GM15510 (cell line): Measurements from ENCODE around the gene SMG9.

Source experiments
- POLR2A ChIP-seq: IDR thresholded peaks from 3 replicates; pipeline ENCODE4 v1.6.1; 2011; ENCODE audit warnings: borderline replicate concordance; ENCODE audit not compliant: insufficient read length; ENCODE audit errors: extremely low read depth

SMG9 gene

DNA sequence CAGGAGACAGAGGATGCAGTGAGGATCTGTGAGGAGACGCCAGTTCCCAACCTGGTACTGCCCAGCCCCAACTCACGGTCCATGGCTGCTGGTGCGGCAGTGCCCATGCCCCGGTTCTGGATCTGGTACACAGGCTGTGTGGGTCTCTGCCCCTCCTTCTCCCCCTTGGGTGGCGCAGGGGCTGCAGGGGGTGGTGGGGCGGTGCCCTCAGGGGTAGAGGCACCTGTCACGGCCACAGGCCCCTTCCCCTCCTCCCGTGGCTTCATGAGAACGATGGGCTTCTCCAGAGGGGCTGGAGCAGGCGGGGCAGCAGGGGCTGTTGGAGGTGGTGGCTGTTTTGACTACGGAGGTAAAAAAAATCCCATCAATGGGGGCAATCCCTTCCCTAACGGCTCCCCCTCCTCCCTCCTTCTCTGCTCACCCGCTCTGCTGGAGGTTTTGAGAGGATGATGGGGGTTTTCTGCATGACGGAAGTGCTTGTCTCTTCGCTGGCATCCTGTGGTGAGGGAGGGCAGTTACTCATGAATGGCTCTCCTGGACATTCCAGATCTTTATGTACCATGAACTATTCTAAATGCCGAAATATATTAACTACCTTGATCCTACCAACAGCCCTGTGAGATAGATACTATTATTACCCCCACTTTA is 7.1 kb downstream of the SMG9 start:
- no peak for TF ChIP-seq POLR2A

DNA sequence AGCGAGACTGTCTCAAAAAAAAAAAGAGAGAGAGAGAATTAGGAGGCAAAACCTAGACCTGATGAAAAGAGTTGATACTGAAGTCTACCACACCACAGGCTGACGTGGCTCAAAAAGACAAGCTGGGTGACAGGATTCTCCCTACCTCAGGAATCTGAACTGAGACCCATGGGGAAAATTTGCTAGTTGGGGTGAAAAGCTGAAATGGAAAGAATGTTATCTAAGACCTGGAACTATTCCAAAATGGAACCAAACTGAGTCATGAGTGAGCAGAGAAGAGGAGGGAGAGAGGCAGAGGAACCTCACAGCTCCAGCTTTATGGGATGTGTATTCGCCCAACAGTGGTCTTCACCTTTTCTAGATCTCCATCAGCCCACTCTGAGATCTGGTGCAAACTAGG is 11.7 kb downstream of the SMG9 start:
- TF ChIP-seq POLR2A: no peak

DNA sequence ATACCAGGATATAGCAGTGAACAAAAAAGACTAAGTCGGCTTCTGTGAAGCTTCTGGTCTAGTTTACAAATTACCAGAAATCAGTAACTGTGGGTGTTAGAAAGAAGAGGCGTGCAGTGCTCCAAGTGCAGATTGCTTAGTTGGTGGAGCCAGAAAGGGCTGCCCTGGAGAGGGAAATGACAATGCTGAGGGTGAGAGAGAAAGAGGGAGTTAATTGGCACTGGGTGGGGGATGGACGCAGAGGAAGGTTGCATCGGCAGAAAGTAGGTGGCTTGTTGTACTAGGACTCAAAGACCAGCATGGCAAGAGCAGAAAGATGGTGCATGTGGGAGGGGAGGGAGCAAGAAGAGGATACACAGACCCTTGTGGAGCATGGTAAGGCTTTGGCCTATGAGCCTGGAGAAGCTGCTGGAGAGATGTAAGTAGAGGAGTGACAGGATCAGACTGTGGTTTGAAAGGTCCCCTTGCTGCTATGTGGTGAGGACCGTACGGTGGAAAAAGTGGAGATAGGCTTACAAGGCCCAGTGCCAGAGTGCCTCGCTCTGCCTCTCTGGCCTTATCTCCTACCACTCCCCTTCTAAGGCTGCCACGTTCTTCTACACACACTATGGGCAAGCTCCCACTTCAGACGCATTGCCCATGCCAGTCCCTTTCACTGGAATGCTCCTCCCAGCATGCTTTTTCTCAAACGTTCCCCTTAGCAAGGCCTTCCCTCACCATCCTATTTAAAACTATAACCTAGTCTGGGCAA is 13.5 kb downstream of the SMG9 start:
- no peak for TF ChIP-seq POLR2A

DNA sequence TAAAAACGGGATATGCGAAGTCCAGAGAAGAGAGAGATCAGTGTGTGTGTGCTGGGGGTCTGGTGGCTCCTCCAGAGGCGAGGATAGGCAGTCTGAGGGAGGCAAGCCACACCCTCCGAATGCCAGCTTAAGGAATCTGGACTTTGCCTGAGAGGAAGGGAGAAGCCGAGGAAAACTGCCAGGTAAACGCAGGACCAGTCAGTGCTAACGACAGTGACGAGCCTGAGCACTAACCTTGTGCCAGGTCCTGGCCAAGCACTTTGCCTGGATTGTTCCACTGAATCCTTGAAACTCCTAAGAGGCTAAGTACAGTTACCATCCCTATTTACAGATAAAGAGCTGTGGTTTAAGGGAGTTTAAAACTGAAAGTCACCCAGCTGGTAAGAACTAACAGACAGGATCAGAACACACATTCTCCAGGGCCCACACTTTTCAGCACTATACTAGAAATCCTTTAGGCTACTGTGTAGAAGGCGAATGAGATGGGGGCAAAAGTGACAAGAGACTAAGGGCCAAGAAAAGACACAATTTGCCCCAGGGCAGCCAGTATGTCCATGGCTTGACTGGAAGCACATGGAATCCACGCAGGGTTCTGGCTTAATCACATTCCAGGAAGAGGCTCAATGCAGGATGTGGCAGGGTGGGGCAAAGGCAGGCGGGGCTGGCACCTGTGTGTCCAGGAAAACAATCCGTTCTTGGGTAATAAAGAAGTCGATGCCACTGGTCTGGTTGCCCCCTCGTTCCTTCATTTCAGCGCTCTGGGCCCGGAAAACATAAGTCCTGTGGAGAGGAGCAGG is 15.1 kb downstream of the SMG9 start:
- TF ChIP-seq POLR2A: no peak

DNA sequence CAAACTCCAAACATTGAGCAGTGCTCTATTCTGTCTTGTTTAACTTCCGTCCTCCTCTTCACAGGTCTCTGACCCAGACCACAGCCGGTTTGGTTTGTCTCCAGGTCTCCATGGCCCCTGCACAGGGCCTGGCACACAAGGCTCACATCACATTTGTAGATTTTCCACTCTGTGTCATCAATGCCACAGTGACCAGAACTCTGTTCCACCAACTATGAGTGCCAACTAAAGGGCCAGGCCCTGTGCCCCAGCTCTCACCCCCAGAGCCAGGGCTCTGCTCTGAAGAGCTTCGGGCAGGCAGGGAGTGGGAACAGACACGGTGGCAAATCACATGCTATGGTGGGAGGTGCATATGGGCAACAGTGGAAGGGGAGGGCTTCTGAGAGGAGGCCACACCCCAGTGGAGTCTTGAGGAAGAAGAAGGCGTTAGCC is 16.0 kb downstream of the SMG9 start:
- TF ChIP-seq POLR2A: no peak

DNA sequence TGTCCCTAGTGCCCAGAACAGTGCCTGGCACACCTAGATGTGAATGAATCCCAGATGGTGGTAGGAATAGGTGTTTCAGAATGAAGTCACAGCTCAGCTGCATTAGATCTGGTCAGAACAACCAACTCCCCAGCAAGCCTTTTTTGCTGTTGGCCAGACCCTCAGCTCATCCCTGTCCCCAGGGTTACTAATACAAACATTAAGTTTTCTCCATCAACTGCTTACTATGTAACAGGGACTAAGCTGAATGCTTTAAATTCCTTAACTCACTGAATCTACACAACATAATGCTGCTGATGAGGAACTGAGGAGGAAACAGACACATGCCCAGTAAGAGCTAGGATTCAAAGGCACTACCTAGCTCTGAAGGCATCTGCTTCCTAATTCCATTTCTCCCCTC is 18.8 kb downstream of the SMG9 start:
- no peak for TF ChIP-seq POLR2A

DNA sequence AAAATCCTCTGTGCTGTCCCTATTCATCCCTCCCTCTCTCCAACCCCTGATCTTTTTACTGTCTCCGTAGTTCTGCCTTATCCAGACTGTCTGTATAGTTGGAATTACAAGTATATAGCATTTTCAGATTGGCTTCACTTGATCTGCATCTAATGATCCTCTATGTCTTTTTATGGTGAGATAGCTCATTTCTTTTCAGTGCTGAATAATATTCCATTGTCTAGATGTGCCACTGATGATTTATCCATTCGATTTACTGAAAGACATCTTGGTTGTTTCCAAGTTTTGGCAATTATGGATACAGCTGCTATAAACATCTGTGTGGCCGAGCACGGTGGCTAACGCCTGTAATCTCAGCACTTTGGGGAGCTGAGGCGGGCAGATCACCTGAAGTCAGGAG is 19.7 kb downstream of the SMG9 start:
- TF ChIP-seq POLR2A: no peak

DNA sequence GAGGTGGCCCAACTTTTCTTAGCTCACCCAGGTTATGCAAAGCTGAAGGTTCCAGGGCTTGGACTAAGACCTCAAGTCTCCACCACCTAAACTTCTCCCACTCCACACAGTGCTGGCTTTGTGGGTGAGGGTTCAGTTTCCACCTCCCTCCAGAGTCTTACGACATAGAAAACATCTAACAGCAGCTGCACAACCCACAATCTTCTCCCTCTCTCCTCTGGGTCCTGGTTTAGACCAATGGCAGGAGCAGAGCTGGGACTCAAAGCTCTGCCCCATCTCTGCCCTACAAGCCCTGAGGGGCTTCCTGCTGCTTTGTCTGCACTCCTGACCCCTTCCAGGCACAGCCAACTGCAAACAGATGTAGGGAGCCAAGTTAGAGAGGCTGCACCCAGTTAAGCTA is 22.9 kb downstream of the SMG9 start:
- no peak for TF ChIP-seq POLR2A

DNA sequence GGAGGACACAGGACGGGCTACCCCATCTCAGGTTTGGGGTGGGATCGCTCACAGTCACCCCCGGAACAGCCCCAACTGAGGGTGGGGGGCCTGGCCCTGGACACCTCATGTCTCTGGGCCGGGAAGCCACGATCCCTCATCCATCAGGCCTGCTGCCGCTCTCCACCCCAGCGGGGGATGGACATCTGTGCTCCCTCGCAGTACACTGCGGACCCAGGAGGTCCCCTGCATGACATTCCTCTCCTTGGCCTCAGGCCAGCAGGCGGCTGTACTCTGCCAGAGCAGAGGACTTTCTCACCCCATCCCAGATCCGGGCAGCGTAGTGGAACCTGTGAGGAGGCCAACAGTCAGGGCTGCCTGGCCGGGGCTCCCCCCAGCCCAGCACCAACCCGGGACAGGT is 23.4 kb downstream of the SMG9 start:
- no peak for TF ChIP-seq POLR2A

DNA sequence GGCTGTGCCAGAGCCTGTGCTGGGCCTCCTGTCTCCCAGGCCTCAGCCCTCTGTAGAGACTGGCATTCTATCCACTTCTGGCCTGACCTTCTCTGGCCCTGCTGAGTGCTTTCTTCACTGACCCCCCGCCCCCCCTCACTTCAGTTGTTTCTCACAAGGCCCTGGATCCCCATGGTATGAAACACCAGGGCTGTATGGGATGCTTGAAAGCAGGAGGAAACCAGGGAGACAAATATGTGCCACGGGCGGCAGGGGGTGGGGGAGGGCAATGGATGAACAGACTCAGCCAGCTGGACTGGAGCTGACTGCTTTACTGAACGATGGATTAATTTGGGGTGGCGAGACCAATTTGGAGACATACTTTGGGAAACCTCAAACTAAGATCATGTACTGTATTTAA is 24.8 kb downstream of the SMG9 start:
- TF ChIP-seq POLR2A: no peak

DNA sequence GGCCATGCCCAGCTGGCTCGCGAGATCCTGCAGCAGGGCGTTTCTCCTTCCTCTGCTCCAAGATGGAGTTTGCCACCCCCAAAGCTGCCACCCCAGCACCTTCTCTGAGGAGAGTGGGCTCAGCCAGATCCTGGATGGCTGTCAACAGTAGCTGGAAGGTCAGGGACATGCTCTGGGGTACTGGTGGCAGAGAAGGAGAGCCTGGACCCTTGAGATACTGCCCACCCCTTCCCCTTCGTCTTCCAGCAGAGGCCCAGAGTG is 27.2 kb downstream of the SMG9 start:
- TF ChIP-seq POLR2A: no peak

DNA sequence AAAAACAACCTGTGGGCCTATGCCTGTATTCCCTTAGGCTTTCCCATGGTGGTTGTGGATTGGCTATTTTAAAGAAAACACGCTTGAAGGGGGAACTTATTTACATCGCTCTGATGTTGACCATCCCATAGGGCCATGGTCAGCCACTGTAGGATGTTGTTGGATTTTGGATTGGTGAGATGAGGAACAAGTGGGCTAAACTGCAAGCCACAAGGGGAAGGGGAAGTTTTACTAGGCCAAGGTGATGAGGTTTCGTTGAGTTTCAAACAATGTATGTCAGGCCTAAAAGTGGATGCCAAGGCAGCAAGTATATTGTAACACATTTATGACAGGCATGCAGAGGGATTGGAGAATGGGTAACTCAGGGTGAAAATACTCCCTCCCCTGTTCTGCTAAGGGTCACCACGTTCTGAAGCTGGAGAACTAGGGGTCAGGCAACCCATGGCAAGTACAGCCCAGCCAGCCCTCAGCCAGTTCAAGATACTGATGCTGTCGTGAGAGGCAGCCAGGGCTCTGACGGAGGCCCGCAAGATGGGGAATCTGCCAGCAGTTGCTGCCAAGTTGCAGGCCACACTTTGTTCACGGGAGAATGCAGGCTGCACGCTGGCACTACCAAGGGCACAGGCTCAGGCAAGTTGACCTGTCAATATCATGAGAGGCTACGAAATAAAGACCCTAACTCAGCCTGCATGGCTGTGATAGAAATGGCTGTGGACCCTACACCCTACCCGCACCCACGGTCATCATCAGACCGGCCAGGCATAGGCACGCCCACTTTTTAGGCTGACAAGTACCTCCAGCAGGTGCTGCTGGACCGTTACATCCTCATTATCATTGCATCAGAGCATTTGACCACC is 27.8 kb downstream of the SMG9 start:
- TF ChIP-seq POLR2A: no peak

DNA sequence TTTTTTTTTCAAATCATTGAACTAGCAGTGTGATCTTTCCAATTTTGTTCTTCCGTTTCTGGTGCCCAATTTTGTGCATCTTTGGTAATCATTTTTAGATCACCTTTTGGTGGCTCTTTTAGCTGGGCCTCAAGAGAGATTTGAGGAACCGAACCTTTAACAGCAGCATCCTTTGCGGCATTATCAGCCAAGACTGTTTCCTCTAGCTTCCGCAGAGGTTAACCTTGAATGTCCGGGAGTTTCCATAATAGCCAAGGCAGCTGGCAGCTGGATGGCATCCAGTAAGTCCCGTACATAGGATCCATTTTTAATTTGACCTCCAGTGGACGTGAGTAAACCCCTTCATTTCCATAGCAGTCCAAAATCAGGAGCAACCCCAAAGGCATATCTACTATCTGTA is 29.3 kb downstream of the SMG9 start:
- no peak for TF ChIP-seq POLR2A

DNA sequence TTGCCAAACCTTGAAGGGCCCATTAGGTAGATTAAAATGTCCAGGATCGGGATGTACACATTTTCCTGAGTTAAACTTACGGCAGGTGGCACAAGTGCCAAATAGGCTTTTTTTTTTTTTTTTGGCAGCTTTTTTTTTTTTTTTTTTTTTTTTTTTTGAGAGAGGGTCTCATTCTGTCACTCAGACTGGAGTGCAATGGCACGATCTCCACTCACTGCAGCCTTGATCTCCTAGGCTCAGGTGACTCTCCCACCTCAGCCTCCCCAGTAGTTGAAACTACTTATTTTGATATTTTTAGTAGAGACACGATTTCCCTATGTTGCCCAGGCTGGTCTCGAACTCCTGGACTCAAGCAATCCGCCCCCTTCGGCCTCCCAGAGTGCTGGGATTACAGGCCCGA is 29.9 kb downstream of the SMG9 start:
- no peak for TF ChIP-seq POLR2A

DNA sequence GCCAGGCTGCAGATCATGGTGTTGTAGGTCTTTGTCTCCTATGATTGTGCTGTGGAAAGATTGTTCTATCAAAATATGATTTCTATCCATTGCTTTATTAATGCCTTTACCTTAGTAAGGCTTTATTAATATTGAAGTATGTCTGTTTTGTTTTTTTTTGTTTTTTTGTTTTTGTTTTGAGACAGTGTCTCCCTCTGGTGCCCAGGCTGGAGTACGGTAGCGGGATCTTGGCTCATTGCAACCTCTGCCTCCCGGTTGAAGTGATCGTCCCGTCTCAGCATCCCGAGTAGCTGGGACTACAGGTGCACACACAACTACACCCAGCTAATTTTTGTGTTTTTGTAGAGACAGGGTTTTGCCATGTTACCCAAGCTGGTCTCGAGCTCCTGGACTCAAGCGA is 31.2 kb downstream of the SMG9 start:
- no peak for TF ChIP-seq POLR2A
